HG02884 (cell line): ENCODE measurements around the gene ANKRD53.
"Not testable (repeated sequence)": the region's sequence is repeated elsewhere in the genome, so short reads cannot be mapped to it uniquely, and the experiment has no call there.

Experiments used
- ATAC-seq: cut with Tn5 transposase; IDR thresholded peaks from one replicate; pipeline ENCODE4 v1.9.1; 2021; ENCODE audit warnings: mild to moderate bottlenecking, moderate library complexity; ENCODE audit not compliant: unreplicated experiment

The ANKRD53 gene

GRCh38 chr2:71005271-71006202 is 27.1 kb downstream of the ANKRD53 start:
- ATAC-seq: no peak

GRCh38 chr2:71006323-71006722 is 27.9 kb downstream of the ANKRD53 start:
- ATAC-seq: no peak

DNA sequence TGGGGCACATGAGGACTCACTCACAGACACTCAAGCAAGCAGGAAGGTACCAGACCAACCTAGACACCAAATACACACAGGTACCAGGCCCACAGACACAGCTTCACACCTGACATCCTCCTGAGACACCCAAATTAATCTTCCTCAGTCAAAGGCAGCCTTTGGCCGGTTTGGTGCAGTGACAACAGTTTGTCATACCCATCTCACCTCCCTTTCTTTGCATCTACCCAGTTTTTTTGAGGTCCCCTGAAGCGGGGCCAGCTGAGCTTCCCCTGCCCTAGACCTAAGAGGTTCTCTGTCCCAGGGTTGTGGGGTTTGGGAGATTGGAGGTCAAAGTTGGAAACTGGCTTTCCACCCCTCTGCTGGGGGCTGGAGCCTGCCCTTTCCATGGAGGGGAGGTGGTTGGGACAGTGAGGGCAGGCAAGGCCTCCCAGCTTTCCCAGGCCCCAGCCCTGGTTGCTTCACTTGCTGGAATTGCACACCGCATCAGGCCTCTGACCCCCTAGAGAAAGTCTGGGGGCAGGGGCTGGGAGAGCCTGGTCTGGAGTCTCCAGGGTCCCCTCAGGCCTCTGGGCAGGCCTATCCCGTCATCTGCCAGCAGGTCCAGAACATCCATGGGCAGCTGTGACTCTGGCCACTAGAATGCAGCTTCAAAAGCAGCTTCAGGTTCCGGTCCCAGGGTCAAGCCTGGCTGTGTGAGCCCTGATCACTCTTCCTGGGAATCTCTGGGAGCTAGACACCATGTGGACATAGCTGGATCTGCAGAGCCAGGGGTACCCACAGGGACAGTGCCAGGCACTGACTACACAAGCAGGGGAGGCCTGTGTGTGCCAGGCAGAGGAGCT is 28.7 kb downstream of the ANKRD53 start:
- ATAC-seq: no peak

- no peak for ATAC-seq
Measured at GRCh38 chr2:71008342-71008741, 29.9 kb downstream of the ANKRD53 start.

- not testable (repeated sequence) for ATAC-seq
Measured at GRCh38 chr2:71011786-71012185, 33.4 kb downstream of the ANKRD53 start.

DNA sequence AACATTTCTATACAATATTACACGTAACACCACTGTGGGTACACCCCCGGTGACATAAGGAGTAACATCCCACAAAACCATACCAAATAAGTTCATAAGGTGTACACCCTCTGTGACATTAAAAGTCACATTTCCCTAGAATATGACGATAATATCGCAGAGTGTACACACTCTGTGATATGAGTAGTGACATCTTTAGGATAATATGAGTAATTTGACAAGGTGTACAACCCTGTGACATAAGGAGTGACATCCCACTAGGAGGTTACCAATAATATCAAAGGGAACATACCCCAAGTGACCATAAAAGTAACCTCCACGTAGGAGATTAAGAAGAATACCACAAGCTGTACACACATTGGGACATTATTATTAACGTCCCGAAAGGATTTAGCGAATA is 40.2 kb downstream of the ANKRD53 start:
- no peak for ATAC-seq

- ATAC-seq: not testable (repeated sequence)
Measured at GRCh38 chr2:71019989-71020388, 41.6 kb downstream of the ANKRD53 start.

- not testable (repeated sequence) for ATAC-seq
Measured at GRCh38 chr2:71021394-71021793, 43.0 kb downstream of the ANKRD53 start.

GRCh38 chr2:71023553-71024243 is 45.3 kb downstream of the ANKRD53 start:
- not testable (repeated sequence) for ATAC-seq
